Adipose tissue (tissue), 3 donors: ENCODE measurements around the gene EPAS1. TPM values are rescaled to one million over a fixed set of nuclear protein-coding genes. Genes with fewer than 3 reads are reported as not detected.

Experiments
- H3K27ac ChIP-seq: one replicate; pipeline ENCODE4 v1.5.1; 2013; ENCODE audit warnings: low read depth, low read length
- WGBS, 3 donors: extraction: QIAGEN DNeasy Blood & Tissue Kit; methylation state at CpG; one replicate each; pipeline ENCODE4 v1.1.7; 2013; 5-methylcytosine and 5-hydroxymethylcytosine counted together
- polyA plus RNA-seq, 3 donors: library from polyadenylated mRNA; stranded (reverse); fragments of 200-250 nt; gene quantifications; one replicate each; pipeline ENCODE4 v1.2.3, GENCODE V29; 2013
- donor health status: healthy with polysubstance abuse.
- donor health status: Bipolar disorder and iron deficiency.
- donor health status: healthy.

The EPAS1 gene
- polyA plus RNA-seq, 3 donors, result 48.1 to 314 (median 202) TPM

GRCh38 chr2:46367286-46367685 is 70.1 kb downstream of the EPAS1 start:
- no peak overlapping the region for H3K27ac ChIP-seq
- WGBS, 3 donors, result 71 to 94% (median 89%) methylated on average over 6 of the region's 6 CpGs

GRCh38 chr2:46368401-46368800 is 71.2 kb downstream of the EPAS1 start:
- H3K27ac ChIP-seq, result no peak overlapping the region
- 58 to 71% (median 63%) methylated on average over 2 of the region's 2 CpGs for WGBS, 3 donors

- no peak overlapping the region for H3K27ac ChIP-seq
- 81 to 99% (median 88%) methylated on average over 5 of the region's 5 CpGs for WGBS, 3 donors
Observed at GRCh38 chr2:46369783-46370182, 72.6 kb downstream of the EPAS1 start.

GRCh38 chr2:46371854-46372253 is 74.6 kb downstream of the EPAS1 start:
- 88 to 92% (median 91%) methylated on average over 1 of the region's 1 CpG for WGBS, 3 donors
- H3K27ac ChIP-seq, result no peak overlapping the region

DNA sequence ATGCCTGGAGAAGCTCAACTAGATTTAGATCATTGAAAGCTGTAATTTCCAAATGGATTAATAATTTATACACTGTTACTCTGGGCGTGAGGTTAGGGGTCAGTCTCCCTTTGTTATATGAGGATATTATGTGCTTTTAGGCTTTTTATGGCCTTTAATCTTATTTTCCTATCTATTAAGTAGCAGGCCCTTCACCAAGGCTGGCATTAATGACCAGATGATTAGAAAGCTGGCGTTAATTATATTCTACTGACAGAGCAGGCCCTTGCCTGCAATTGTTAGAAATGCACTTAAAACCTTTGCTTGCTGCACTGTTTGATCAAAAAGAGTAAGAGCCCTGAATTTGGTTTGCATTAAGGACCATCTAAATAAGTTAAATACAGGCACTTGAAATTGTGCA is 75.3 kb downstream of the EPAS1 start:
- no peak overlapping the region for H3K27ac ChIP-seq
- WGBS, 3 donors, result 93 to 97% (median 95%) methylated on average over 2 of the region's 2 CpGs

DNA sequence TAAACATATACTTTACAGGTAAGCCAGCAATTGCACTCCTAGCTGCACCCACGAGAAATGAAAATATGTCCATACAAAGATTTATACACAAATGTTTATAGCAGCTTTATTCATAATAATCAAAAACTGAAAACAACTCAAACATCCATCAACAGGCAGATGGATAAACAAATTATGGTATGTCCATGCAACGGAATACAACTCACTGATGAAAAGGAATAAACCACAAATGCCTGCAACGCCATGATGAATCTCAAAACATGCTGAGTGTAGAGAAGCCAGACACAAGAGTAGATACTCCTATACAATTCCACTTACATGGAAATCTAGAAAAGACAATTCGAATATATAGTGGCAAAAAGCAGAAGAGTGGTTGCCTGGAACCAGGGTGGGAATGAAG is 76.0 kb downstream of the EPAS1 start:
- H3K27ac ChIP-seq, result no peak overlapping the region
- WGBS, 3 donors, result 94 to 97% (median 96%) methylated on average over 4 of the region's 4 CpGs

DNA sequence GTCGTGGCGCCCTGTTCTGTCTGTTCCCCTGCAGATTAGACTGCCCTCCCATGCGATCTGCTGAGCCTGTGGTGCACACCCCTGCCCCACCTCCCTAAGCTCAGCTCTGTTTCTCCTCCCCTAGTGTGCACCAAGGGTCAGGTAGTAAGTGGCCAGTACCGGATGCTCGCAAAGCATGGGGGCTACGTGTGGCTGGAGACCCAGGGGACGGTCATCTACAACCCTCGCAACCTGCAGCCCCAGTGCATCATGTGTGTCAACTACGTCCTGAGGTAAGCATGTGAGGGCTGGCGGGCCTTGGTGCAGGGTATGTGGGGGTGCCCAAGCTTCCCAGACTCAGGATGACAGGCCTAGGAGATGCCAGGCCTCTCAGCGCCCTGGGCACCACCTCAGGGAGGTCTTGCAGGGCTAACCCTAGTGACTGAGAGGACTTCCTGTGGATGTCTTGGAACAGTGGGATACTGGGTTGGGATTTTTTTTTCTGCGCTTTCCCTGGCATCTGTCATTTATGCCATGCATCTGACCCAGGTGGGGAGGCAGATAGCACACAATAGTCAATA is 78.4 kb downstream of the EPAS1 start:
- 92 to 95% (median 93%) methylated on average over 12 of the region's 12 CpGs for WGBS, 3 donors
- H3K27ac ChIP-seq, result no peak overlapping the region

DNA sequence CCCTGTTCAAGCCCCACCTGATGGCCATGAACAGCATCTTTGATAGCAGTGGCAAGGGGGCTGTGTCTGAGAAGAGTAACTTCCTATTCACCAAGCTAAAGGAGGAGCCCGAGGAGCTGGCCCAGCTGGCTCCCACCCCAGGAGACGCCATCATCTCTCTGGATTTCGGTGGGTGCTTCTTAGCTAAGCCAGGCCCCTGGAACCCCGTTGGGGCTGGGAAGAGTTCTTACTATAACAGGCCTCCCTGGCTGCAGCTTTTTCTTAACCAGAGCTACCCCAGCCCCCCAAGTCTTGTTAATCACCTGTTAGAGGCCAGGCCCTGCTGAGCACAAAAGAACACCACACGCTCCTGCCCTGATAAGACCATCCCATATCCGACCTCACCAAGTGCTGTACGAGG is 79.4 kb downstream of the EPAS1 start:
- 74 to 79% (median 75%) methylated on average over 7 of the region's 7 CpGs for WGBS, 3 donors
- H3K27ac ChIP-seq, result no peak overlapping the region

- H3K27ac ChIP-seq, result no peak overlapping the region
- 63 to 85% (median 79%) methylated on average over 12 of the region's 12 CpGs for WGBS, 3 donors
Observed at GRCh38 chr2:46377101-46377581, 79.9 kb downstream of the EPAS1 start.

DNA sequence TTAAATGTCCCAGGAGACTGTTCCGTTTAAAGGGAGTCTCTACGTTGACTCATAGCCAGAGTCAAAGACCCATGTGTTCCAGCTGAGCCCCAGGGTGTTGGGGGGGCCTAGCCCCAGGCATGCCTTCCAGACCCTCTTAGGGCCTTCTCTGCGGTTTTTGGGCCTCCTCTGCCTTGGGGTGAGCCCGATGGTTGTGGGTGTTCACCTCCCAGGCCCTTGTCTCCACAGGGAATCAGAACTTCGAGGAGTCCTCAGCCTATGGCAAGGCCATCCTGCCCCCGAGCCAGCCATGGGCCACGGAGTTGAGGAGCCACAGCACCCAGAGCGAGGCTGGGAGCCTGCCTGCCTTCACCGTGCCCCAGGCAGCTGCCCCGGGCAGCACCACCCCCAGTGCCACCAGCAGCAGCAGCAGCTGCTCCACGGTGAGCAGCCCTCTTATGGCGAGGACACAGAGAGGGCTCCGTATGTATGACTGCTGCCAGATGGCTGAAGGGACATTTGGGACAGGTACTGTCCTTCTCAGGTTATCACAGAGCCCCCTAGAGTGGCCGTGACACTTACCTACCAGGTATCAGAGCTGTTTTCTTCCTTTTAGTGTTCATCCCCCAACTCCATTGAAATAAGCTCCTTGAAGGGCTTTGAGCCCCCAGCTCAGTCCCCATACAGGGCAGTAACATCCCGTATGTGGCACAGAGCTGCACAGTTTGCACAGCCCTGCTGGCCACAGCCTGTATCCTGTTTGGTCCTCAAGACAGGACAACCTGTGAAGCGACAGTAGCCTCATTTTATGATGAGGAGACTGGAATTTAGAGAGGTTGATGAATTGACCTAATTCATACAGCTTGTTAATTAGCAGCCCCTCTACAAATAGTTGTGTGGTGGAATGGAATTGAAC is 80.7 kb downstream of the EPAS1 start:
- WGBS, 3 donors, result 88 to 92% (median 91%) methylated on average over 15 to 16 of the region's 16 CpGs
- no peak overlapping the region for H3K27ac ChIP-seq

DNA sequence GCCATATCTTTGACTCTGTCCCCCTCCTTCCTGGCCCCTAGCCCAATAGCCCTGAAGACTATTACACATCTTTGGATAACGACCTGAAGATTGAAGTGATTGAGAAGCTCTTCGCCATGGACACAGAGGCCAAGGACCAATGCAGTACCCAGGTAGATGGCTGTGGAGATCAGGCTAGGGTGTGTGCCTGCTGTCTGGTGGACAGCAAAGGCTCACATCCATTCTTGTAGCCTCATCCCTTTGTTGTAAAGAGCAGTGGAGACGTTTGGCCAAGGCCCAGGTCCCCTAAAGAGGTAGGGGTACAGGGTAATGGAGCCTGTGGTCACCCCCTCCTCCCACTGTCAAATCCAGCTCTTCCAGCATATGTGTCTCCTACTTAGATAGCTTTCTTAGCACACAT is 81.4 kb downstream of the EPAS1 start:
- H3K27ac ChIP-seq, result no peak overlapping the region
- WGBS, 3 donors, result 74 to 88% (median 79%) methylated on average over 3 of the region's 3 CpGs

DNA sequence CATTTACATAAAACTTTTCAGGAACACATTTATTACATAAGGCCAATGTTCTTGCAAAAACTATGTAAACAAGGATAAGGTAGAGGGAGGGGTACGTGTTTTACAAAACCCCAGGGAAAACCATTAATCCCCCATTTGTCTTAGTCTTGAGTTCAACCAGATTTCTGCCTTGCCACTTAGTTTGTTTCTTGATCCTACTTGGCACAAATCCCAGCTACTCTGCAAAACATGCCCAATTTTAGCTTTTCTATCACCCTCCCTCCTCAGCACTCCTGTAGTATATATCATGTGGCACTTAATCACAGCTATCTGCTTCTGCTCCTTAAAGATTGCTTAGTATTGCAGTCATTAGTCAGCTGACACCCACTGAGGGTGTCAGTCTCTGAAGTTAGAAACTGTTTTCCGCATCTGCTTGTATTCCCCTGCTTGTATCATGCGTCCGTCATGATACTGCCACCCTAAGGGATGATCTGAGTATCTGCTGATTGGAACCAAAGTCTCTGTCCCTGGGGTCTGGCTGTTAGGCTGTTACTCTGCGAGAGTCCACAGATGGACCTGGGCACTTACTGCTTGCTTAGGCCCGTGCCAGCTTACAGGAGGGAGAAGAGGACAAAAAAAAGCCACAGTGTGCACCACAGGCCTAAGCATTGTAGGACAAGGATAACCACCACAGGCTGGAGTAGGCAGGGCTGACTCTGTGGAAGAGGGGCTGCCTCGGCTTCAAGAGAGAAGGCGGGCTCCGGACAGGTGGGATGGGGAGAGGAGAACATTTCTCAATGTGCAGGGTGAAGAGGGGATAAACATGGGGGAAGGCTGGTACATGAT is 82.2 kb downstream of the EPAS1 start:
- 70 to 80% (median 70%) methylated on average over 9 of the region's 9 CpGs for WGBS, 3 donors
- no peak overlapping the region for H3K27ac ChIP-seq

GRCh38 chr2:46380038-46380940 is 83.1 kb downstream of the EPAS1 start:
- no peak overlapping the region for H3K27ac ChIP-seq

DNA sequence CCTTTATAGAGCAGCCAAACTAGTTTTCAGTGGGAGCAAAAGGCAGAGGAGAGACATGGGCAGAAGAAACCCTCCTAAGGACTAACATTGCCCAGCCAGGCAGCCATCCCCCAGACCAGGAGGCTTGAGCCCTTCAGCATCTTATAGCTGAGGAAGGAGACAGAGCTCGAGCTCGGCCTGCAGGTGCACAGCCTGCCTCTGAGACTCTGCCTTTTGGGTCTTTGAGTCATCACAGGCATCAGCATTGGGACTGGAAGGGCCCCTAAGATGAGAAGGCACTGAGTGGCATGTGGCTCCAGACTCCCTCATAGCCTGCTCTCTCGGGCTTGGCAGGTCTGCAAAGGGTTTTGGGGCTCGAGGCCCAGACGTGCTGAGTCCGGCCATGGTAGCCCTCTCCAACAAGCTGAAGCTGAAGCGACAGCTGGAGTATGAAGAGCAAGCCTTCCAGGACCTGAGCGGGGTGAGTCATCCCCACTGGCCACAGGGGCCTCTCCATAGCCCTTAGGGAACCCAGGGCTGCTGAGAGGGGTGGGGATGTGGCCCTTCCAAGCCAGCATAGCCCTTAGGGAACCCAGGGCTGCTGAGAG is 84.1 kb downstream of the EPAS1 start:
- H3K27ac ChIP-seq, result no peak overlapping the region
- WGBS, 3 donors, result 83 to 94% (median 94%) methylated on average over 8 of the region's 8 CpGs

More at GRCh38 chr2:46380038-46380940, 83.1 kb downstream of the EPAS1 start:
- WGBS, 3 donors, result 90 to 95% (median 94%) methylated on average over 22 of the region's 22 CpGs

DNA sequence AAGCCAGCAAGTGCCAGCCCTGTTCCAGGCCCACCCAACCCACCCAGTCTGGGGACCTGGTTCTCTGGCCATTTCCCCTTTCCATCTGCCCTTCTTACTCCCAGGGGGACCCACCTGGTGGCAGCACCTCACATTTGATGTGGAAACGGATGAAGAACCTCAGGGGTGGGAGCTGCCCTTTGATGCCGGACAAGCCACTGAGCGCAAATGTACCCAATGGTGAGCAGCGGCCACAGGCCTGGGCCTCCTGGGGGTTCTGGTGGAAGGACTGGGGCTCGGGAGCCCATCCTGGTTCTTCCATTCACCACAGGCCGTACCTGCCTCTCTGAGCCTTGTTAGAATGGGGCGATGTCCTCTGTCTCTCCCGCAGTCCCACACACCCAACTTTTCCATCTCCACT is 84.7 kb downstream of the EPAS1 start:
- no peak overlapping the region for H3K27ac ChIP-seq

DNA sequence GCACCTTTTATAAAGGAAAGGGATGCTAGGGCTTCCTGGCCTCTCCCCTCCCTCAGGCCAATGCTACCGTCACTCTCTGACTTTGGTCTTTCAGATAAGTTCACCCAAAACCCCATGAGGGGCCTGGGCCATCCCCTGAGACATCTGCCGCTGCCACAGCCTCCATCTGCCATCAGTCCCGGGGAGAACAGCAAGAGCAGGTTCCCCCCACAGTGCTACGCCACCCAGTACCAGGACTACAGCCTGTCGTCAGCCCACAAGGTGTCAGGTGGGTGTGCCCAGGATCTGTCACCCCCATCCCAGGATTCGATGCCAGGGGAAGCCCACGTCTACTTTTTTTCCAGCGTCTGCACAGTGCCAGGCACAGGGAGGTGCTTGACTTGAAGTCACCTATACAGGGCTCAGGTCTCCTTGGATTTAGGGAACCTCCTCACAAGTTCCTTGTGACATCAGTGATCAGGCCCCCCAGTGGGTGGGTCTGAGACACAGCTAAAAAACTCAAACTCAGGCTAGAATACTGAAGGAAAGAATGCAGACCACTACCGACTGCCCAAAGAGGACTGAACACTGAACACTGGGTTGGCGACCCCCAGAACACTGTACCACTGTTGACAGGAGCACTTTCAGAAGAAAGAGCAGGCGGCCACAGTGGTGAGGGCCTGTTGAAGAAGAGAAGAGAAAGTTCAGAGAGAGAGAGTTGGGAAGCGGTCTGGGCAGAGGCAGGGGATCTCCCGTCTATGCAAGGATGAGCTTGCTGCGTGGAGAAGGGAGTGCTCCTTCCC is 85.3 kb downstream of the EPAS1 start:
- WGBS, 3 donors, result 86 to 92% (median 91%) methylated on average over 13 to 14 of the region's 14 CpGs
- H3K27ac ChIP-seq, result no peak overlapping the region

More for the DNA sequence above, 84.7 kb downstream of the EPAS1 start:
- 93 to 95% (median 94%) methylated on average over 8 of the region's 8 CpGs for WGBS, 3 donors

GRCh38 chr2:46383113-46383395 is 85.8 kb downstream of the EPAS1 start:
- H3K27ac ChIP-seq, result no peak overlapping the region
- WGBS, 3 donors, result 87 to 100% (median 92%) methylated on average over 1 of the region's 1 CpG
